Jurkat, Clone E6-1 (cell line): ENCODE data around the gene MTFP1. TPM values are rescaled to one million over a fixed set of nuclear protein-coding genes. Genes with fewer than 3 reads are reported as not detected.

Source experiments
- DNase-seq: peaks from one replicate; pipeline ENCODE4 v3.0.0-alpha.2; 2011; ENCODE audit warnings: low read depth, low spot score
- H3K4me3 ChIP-seq: 2 replicates; pipeline ENCODE4 v1.5.1; 2011; ENCODE audit warnings: mild to moderate bottlenecking, low read length, control low read depth, moderate library complexity
- polyA plus RNA-seq: library from polyadenylated mRNA; unstranded; fragments of >200 nt; gene quantifications from one replicate; pipeline ENCODE4 v1.2.1, GENCODE V29; 2012; ENCODE audit warnings: missing spikeins; ENCODE audit not compliant: insufficient read length, insufficient read depth

The MTFP1 gene, protein sequence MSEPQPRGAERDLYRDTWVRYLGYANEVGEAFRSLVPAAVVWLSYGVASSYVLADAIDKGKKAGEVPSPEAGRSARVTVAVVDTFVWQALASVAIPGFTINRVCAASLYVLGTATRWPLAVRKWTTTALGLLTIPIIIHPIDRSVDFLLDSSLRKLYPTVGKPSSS
- polyA plus RNA-seq = 50.8 TPM

DNA sequence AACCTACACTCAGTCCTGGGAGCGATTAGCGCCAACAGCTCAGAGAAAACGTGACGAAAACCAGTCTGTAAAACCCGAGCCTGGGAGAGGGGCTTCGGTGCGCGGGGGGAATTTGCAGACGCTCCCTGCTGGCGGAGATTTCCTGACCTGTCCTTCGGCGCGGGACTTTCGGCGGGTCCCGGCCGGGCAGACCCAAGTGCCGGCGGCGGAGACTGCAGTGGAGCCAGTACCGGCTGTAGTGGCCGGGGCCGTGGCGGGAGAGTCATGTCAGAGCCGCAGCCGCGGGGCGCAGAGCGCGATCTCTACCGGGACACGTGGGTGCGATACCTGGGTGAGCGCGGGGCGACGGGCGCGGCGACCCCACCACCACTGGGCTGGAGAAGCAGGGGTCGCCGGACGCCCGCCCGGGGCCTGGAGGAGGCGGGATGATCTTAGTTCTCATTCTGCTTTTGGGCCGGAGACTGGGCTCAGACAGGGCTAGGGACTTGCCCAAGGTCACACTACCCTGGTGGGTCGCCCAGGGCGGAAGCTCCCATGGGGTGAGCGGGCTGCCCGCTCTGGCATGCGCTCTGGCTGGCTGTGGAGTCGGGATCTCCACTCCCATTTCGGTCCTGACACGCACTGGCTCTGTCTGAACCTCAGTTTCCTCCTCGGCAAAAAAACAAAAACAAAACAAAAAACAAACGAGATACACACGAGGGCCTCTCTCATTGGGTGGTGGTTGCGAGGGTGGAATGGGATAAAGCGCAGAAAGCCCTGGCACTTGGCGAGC, at the start of gene MTFP1:
Gene MTFP1 (plus strand): TSS at position 153 of the 772 bp plus-strand sequence. CDS start 112 bp downstream, at position 265.
- DNase-seq = no peak
- H3K4me3 ChIP-seq = peak within 1 kb of the TSS; percentile 91

DNA sequence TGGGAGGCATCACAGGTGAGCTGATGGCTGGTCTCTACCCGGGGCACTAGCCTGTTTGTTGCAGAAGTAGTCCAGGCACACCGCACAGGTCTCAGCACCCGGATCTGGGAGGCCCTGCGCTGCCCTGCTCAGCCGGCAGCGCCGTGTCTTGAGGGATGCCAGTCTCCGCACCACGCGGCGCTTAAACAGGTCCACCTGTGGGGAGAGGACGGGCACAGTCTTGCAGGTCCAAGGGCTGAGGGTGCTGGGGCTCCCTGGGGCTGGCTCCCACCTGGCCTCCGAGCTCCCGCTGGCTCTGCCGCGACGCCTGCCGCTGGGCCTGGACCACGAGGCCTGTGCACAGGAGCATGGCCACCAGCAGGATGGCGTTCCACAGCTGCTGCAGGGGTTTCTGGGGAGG, 45.6 kb upstream of the MTFP1 start:
- H3K4me3 ChIP-seq = no peak overlapping the region

DNA sequence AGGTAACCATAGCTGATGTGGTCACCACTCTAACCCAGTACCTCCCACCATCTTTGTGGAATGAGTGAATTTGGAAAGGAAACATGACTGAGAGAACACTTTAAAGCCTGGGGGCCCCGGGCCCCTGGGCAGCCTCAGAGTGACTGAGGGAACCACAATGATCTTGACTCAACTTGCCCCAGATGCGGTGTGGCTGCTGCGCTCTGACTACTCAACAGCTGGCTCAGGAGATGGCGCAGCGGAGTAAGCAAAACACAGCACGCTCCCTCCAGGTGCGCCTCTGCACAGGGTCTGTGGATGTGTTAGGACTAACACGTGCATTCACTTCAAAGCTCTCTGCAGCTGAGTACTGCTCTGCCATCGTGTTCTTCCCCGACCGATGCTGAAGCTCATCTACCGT, 44.3 kb upstream of the MTFP1 start:
- H3K4me3 ChIP-seq = no peak overlapping the region
- peak; percentile 95 for DNase-seq

More for the DNA sequence above, 45.6 kb upstream of the MTFP1 start:
- DNase-seq = no peak

DNA sequence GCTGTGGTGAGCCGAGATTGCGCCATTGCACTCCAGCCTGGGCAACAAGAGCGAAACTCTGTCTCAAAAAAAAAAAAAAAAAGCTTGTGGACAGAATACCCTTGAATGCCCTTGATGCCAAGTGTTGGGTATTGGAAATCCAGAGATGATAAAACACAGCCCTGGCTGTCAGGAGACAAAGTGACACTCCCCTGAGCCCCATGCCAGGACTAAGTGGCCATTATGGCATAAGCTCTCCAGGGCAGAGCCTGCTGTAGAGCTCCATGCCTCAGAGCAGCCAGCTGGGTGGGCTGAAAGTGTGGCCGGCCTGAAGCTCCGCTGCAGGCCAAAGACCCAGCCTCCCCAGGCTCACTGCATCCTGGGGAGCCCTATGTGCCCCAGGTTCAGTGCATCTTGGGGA, 43.2 kb upstream of the MTFP1 start:
- DNase-seq = no peak
- no peak overlapping the region for H3K4me3 ChIP-seq

DNA sequence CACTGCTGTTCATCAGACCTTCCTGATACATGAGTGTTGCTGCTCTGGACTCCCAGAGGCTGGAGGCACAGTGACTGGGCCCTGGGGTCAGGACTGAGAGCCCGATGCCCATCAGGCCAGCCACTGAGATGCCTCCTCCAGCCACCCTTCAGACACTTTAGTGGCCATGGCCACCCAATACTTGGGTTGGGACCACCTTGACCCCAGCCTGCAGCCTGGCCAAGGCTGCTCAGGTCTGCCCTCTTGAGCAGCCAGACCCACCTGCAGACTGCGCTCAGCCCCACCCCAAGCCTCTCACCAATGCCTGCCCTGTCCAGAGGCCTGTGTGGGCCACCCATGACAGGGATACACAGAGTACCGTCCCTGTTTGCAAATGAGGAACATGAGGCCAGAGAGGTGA, 42.5 kb upstream of the MTFP1 start:
- H3K4me3 ChIP-seq = no peak overlapping the region
- DNase-seq = no peak

DNA sequence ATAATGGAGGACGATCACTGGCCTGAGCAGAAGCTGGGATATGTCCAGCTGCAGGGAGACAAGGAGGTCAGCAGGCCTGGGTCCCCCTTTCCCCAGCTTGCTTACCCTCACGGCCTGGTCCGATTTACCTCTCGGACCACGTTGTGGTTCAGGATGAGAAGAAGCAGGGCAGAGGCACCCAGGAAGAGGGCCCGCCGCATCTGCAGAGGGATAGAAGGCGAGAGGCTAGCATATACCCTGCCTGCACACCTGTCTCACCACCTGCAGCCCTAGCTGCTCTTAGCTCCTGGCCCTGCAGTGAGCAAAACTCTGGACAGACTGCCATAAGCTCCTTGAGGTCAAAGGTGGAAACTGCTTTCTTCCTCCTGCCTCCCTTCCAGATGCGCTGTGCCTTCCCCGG, 39.6 kb upstream of the MTFP1 start:
- DNase-seq = no peak
- H3K4me3 ChIP-seq = no peak overlapping the region

DNA sequence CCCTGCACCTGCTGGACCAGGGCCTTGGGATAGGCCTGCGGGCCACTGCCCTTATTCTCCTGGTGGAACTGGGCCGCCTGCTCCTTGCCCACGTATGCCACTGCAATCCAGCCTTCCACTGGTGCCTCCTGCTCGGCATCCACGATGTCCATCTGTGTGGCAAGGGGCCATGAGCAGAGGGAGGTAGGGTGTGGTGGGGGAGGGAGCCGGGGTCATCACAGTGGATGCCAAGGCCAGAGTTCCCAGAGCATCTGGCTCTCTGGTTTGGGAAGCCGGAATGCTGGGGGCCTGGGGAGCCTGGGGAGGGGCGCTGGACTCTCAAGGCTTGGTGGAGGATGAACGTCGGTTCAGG, 39.0 kb upstream of the MTFP1 start:
- no peak for DNase-seq
- H3K4me3 ChIP-seq = peak overlapping the region; percentile 50

DNA sequence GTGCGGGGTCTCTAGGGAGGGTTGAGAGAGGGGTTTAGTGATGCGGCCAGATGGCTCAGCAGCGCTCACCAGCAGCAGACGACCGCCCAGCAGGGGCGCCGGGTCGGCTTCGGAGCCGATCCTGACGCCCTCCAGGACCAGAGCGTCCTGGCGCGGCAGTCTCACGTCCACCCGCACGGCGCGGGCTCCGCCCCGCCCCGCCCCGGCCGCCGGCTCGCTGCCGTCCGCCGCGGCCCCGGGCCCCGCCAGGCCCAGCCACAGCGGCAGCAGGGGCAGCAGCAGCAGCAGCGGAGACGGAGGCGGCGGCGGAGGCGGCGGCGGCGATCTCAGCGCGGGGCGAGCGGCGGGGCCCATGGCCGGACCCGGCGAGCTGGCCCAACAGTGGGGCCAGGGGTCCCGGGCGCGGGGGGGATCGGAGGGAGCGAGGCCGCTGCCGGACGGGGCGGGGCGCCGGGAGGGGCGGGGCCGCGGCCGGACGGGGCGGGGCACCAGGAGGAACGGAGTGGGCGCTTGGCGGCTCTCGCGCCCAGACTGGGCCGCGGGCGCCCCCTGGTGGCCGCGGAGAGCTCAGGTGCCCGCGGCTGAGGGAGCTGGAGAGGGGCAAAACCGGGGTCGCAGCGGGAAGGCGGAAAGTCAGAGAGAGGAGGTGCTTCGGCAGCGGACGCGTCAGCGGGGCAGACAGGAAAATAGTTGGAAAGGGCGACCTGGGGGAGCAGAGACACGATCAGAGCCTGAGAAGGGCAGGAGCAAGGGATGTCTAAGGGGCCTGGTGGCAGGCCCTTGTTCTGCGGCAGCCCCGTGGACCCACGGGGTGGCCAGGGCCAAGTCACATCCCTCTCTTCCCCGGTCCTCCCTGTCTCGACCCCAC, 38.4 kb upstream of the MTFP1 start, which contains the start of gene RNF215:
Gene RNF215 (minus strand): TSS at position 452 of the 868 bp plus-strand sequence. CDS start 98 bp downstream, at position 354.
- peak; percentile 54 for DNase-seq
- H3K4me3 ChIP-seq = peak within 1 kb of the TSS; percentile 50

DNA sequence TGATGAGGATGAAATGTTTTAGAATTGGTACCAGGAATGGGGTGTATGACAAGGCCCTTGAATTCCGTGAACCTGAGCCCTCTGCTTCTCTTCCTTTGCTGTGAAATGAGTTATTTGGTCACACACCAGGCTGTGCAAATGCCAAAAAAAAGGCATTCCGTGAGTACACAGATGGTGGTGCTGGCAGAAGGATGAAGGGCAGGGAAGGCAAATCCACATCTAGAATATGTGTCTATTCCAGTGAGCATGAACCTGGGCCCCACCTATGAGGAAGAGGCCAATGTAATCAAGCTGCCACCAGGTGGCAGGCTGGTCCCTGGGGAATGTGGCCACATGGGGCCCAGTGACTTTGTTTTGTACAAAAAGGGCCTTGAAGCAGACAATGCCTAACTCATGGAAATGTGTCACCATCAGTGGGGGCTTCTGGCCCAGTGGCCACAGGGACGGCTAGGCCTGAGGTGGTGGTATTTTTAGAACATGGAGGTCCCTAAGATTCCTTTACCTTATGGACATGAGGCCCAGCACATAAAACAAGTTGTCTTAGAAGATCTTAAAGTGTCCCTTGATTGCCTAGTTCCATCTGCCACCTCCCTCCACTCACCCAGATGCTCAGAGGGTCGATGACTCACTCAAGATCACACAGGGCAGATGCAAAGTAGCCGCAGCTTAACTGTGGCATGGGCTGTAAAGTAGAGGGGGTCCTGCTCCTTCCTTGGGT, 34.4 kb upstream of the MTFP1 start:
- H3K4me3 ChIP-seq = no peak overlapping the region
- peak; percentile 84 for DNase-seq

DNA sequence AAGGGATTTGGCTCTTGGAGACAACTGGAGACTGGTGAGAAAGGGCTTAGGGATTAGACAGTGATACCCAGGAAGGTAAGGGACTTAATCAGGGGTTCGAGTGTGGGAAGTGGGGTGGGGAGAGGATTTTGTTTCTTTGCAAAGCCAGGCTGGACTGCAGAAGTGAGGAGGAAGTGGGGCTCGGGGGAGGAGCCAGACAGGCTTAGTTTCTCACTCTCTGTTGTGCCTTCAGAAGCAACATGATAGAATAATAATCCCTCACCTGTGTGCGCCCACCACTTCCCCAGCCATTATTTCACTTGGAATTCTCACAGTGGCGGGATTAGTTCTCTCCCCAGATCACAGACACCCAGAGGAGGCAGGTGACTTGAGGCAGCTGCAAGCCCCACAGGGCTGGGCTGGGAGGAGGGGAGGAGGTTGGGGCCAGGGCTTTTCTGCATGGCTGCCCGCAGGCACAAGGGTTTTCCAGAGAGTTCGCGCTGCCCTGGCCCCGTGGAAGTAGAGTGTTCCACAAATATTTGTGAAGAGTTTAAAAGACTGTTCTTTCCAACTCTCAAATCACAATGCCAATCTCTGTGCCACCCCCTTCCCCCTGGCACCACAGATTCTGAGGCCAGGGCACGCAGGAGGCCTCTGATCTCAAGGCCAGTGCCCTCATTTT, 32.8 kb upstream of the MTFP1 start:
- H3K4me3 ChIP-seq = no peak overlapping the region
- no peak for DNase-seq

DNA sequence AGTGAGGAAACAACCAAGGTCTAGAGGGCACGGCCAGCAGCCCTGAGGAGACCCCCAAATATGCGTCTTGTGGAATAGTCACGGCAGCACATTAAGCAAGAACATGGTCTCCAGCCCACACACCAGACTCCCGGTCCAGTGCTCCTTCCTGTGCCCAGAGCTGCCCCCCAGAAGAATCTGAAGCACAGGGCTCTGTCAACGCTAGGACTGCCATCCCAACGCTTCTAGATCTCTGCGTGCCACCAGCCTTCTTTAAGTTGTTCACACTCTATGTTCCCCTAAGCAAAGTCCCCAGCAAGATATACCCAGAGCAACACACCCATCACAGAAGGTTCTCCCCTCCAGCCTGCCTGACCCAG, 32.3 kb upstream of the MTFP1 start:
- H3K4me3 ChIP-seq = no peak overlapping the region
- no peak for DNase-seq

DNA sequence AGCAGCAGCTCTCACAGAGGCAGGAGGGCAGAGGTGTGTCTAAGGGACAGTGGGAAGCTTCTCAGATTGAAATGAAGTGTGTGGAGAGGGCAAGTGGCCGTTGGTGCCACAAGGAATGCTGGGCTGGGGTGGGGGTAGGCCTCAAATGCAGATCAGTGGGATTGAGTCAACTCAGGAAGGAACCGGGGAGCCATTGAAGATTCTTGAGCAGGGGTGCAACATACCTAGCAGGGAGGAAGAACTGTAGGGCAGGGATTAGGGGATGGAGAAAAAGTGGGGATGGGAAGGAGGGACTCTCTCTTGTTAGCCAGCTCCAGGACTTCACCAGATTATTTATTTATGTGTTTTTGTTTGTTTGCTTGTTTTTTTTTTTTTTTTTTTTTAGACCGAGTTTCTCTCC, 31.7 kb upstream of the MTFP1 start:
- H3K4me3 ChIP-seq = no peak overlapping the region
- no peak for DNase-seq

DNA sequence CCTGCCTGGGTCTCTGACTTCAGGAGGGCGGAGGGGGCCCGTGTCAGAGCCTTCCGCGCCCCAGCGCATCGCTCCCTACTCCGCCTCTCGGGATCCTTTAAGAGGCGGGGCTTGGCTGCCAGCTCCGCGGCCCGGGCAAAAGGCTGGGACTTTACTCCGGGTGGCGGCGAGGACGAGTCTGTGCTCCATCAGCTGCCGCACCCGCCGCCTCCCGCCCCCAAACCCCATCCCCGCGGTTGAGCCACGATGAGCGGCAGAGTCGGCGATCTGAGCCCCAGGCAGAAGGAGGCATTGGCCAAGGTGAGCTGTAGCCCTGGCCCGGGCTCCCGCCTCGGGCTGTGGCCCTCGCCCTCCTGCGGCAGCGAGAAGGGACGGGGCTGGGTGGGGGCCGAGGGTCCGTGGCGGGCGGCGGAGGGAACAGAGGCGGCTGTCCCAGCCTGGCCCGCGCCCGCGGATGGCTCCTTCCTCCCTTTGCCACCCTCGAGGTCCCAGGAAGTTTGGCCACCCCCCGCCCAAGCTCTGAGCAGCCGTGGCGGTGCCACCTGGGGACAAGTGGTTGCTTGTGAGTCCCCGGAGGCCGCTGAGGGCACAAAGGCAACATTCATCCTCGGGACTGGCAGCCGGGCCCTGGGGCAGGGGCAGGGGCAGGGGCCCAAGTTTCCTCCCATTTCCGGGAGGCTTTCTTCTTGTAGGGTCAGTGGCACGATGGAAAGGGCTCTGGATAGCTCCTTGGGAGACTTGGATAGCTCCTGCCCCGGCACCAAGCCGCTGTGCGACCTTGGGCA, 28.5 kb upstream of the MTFP1 start, which contains the start of gene SEC14L2:
Gene SEC14L2 (plus strand): TSS at position 148 of the 785 bp plus-strand sequence. CDS start 99 bp downstream, at position 247.
- DNase-seq = peak; percentile 46
- peak within 1 kb of the TSS; percentile 67 for H3K4me3 ChIP-seq

DNA sequence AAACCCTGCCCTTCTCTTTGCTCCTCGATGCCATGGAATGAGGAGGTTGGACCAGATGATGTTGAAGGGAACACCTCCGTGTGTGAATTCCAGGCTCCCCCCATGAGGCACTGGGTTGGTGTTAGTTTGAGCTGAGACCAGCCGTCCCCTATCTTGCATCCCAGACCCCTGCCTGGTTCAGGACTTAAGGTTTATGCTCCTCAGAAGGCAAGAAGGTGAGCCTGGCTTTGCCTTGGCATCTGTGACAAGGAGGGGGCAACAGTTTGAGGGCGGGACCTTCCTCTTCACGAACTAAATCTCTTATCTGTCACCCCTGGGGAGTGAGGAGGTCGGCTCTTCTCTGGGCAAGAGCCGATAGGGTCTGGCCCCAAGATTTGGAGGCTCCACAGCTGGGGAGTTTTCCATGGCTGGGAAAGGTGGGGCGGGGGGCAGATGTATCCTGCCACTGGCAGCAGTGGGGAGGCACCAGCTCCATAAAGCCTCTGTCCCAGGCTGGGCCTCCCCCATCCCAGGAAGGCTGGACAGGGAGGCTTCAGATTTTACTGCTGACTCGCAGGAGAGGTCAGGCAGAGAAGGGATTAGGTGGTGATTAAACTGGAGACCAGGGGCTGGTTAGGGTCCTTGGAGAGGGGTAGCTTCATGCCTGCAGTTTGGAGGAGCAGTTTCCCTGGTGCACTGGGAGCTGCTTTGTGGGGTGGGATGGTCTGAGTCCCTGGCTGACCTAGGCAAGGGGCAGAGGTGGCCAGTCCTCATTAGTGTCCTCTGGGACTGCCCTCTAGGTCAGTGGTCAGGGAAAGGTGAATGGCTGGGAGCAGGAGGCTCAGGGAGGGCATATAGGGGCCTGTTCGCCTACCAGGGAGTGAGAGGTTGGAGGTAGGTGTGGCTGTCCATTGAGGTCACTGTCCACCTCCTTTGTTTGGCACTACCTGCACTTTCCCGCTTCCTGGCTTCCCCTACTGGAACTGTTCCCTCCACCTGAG, 27.6 kb upstream of the MTFP1 start:
- H3K4me3 ChIP-seq = peak overlapping the region; percentile 67
- no peak for DNase-seq

DNA sequence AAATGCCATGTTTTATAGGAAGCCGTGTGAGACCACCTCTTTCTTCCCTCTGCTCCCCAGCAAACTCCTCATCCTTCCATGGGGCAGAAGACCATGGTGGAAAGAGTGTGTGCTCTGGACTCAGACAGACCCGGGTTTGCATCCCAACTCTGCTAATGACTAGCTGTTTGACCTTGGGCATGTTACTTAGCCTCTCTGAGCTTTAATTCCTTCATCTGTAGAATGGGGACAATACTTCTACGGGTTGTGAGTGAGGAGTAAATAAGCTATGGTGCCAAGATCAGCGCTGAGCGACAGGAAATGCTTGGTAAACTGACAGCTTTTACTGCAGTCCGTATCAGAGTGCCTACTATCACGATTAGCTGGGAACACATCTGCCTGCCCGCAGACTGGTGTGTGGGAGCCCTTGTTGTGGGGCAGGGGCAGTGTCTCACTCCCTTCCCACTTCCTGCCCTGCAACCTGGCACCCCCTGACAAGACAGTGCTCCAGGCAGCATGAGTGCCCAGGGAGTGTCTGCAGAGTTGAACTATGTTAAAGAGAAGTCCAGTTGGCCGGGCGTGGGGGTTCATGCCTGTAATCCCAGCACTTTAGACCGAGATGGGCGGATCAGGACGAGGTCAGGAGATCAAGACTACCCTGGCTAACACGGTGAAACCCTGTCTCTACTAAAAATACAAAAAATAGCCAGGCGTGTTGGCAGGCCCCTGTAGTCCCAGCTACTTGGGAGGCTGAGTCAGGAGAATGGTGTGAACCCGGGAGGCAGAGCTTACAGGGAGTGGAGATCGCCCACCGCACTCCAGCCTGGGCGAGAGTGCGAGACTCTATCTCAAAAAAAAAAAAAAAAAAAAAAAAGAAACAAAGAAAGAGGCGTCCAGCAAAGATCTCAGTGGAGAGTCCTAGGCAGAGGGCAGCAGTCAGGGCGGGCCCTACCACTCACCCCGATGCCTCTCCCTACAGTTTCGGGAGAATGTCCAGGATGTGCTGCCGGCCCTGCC, 26.6 kb upstream of the MTFP1 start:
- H3K4me3 ChIP-seq = peak overlapping the region; percentile 67

DNA sequence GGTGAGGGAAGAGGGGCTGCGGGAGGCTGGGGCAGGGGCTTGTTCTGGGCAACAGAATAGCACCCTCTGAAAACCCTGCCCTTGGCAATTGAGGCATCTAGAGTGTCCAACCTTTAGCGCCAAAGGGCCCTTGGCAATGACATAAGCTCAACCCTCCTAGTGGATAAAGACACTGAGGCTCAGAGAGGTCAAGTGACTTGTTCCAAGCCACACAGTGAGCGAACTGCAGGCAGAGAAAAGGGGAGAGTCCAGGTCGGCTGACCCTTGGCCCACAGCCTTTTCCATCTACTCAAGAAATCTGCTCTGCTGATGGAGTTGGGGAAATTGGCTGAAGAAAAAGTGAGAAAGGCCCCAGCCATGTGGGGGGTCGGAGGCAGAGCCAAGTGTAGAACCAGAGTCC, 25.9 kb upstream of the MTFP1 start:
- no peak for DNase-seq
- no peak overlapping the region for H3K4me3 ChIP-seq

More for the DNA sequence above, 26.6 kb upstream of the MTFP1 start:
- DNase-seq = peak; percentile 88
